GM12891 (cell line): ENCODE results near the gene PZP.

Experiments used
- POLR2A ChIP-seq: IDR thresholded peaks from 2 replicates; pipeline ENCODE4 v1.6.1; 2011; ENCODE audit warnings: low read depth, low read length, control low read depth
- POLR2AphosphoS5 ChIP-seq: IDR thresholded peaks from 2 replicates; pipeline ENCODE4 v1.6.1; 2011; ENCODE audit warnings: low read depth, low read length, control low read depth
- TAF1 ChIP-seq: IDR thresholded peaks from 2 replicates; pipeline ENCODE4 v1.6.1; 2011; ENCODE audit warnings: low read depth, low read length, control low read depth

GRCh38 chr12:9107542-9107873, 100.7 kb downstream of the PZP start:
- TF ChIP-seq POLR2A: no peak
- TF ChIP-seq POLR2AphosphoS5: no peak
- TF ChIP-seq TAF1: no peak
